Activated naive CD8-positive, alpha-beta T cell treated with anti-CD3 and anti-CD28 coated beads, Interleukin-2, amount 50 U/mL, for 24 hours (primary cell): ENCODE data around the gene PTPN13.

Source experiments
- ATAC-seq: fragments of 150-1000 bp; cut with Tn5 transposase; one replicate; pipeline ENCODE4 v1.10.0; 2021
- DNase-seq: peaks from one replicate; pipeline ENCODE4 v3.0.0; 2021
- H3K27ac Mint-ChIP-seq: one replicate; pipeline ENCODE4 v1.8.0; 2021; ENCODE audit warnings: mild to moderate bottlenecking, mixed read lengths
- H3K27me3 Mint-ChIP-seq: one replicate; pipeline ENCODE4 v1.8.0; 2021; ENCODE audit warnings: mixed read lengths
- H3K36me3 Mint-ChIP-seq: one replicate; pipeline ENCODE4 v1.8.0; 2021; ENCODE audit warnings: low read depth, mixed read lengths
- H3K4me1 Mint-ChIP-seq: one replicate; pipeline ENCODE4 v1.8.0; 2021; ENCODE audit warnings: mixed read lengths
- H3K4me3 Mint-ChIP-seq: one replicate; pipeline ENCODE4 v1.8.0; 2021; ENCODE audit warnings: mild to moderate bottlenecking, moderate library complexity, mixed read lengths
- H3K9me3 Mint-ChIP-seq: one replicate; pipeline ENCODE4 v1.8.0; 2021; ENCODE audit warnings: mixed read lengths

The PTPN13 gene

GRCh38 chr4:86848732-86849619 lies 254.9 kb downstream of the PTPN13 start, which contains the start of gene SLC10A6:
TSS of gene SLC10A6 (minus strand) at chr4:86849384. CDS start at chr4:86849115, 269 bp downstream.
- no peaks in the 10 kb centered on the region for H3K36me3 Mint-ChIP-seq
- H3K4me1 Mint-ChIP-seq = peaks cover 2% of the 10 kb centered on the region
- H3K27me3 Mint-ChIP-seq = peaks cover 1% of the 10 kb centered on the region
- no peak within 1 kb of the TSS for H3K27ac Mint-ChIP-seq
- no peak within 1 kb of the TSS for H3K4me3 Mint-ChIP-seq
- no peaks in the 10 kb centered on the region for H3K9me3 Mint-ChIP-seq
- DNase-seq (no peak), ATAC-seq (no peak)

GRCh38 chr4:86853209-86853608 lies 259.1 kb downstream of the PTPN13 start:
- ATAC-seq (no peak), DNase-seq (no peak)
- H3K9me3 Mint-ChIP-seq = no peaks in the 10 kb centered on the region
- no peak overlapping the region for H3K4me3 Mint-ChIP-seq
- peaks cover 1% of the 10 kb centered on the region for H3K27me3 Mint-ChIP-seq
- no peaks in the 10 kb centered on the region for H3K36me3 Mint-ChIP-seq
- peaks cover 2% of the 10 kb centered on the region for H3K4me1 Mint-ChIP-seq
- no peak overlapping the region for H3K27ac Mint-ChIP-seq

GRCh38 chr4:86855572-86855971 lies 261.5 kb downstream of the PTPN13 start:
- Mint-ChIP-seq H3K36me3 (no peaks in the 10 kb centered on the region), H3K27me3 (no peaks in the 10 kb centered on the region), H3K4me3 (no peak overlapping the region), H3K27ac (no peak overlapping the region), H3K9me3 (no peaks in the 10 kb centered on the region), H3K4me1 (peaks cover 1% of the 10 kb centered on the region)
- ATAC-seq = no peak
- no peak for DNase-seq

GRCh38 chr4:86856896-86857295 lies 262.8 kb downstream of the PTPN13 start:
- DNase-seq (no peak), ATAC-seq (no peak)
- Mint-ChIP-seq H3K27me3 (no peaks in the 10 kb centered on the region), H3K27ac (no peak overlapping the region), H3K4me1 (no peaks in the 10 kb centered on the region), H3K36me3 (no peaks in the 10 kb centered on the region), H3K9me3 (no peaks in the 10 kb centered on the region), H3K4me3 (no peak overlapping the region)

GRCh38 chr4:86857341-86858052 lies 263.4 kb downstream of the PTPN13 start:
- no peaks in the 10 kb centered on the region for H3K27me3 Mint-ChIP-seq

More at GRCh38 chr4:86857341-86858052, 263.4 kb downstream of the PTPN13 start:
- Mint-ChIP-seq H3K27ac (no peak overlapping the region), H3K4me3 (no peak overlapping the region), H3K9me3 (no peaks in the 10 kb centered on the region), H3K4me1 (no peaks in the 10 kb centered on the region), H3K36me3 (no peaks in the 10 kb centered on the region)
- DNase-seq (no peak), ATAC-seq (no peak)
